OCI-LY7 (cell line): ENCODE results near the gene PLP1.

Experiments used
- EZH2phosphoT487 ChIP-seq: fragments of 200-600 bp; sonication (generic); IDR thresholded peaks from 2 replicates; pipeline ENCODE4 v1.6.1; 2018; ENCODE audit warnings: low read depth, borderline replicate concordance, mild to moderate bottlenecking, mixed run types, antibody characterized with exemption, low read length, moderate library complexity, mixed read lengths
- TF ChIP-seq, protein P1 (sequence below): fragments of 200-600 bp; sonication (generic); conservative IDR thresholded peaks from 2 replicates; pipeline ENCODE4 v1.5.1; 2014; ENCODE audit warnings: mild to moderate bottlenecking, antibody characterized with exemption, low read length, moderate library complexity, mixed read lengths

DNA sequence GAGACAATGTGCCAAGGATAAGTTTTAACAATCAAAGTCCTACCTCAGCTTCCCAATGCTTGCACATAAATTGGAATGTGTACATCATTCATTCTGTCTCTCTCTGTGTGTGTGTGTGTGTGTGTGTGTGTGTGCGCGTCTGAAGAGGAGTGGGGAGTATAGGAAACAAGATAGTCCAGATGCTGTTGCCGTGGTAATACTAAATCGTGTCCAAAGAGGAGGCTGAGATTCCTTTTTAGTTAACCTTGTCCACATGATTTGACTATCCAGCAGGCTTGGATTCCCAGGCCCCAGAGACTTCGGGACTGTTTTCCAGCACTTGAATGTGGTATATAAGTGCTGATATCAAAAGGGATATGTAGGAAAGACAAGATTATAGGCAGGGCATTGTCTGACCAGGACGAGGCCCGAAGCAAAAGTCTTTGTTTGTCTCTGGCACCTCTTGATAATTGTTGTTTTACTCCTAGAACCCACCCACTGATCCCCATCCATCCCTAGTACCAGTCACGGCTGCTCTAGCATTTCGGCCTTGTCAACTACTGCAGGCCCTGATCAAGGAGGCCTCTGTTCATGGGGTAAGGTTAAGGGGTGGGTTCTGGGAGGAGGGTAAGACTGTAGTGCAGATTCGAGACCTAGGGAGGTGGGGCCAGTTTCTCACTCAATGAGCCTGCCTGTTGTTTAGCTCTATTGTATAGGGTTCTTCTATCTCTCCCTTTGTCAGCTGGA lies 3.9 kb downstream of the PLP1 start:
- TF ChIP-seq, protein P1, sequence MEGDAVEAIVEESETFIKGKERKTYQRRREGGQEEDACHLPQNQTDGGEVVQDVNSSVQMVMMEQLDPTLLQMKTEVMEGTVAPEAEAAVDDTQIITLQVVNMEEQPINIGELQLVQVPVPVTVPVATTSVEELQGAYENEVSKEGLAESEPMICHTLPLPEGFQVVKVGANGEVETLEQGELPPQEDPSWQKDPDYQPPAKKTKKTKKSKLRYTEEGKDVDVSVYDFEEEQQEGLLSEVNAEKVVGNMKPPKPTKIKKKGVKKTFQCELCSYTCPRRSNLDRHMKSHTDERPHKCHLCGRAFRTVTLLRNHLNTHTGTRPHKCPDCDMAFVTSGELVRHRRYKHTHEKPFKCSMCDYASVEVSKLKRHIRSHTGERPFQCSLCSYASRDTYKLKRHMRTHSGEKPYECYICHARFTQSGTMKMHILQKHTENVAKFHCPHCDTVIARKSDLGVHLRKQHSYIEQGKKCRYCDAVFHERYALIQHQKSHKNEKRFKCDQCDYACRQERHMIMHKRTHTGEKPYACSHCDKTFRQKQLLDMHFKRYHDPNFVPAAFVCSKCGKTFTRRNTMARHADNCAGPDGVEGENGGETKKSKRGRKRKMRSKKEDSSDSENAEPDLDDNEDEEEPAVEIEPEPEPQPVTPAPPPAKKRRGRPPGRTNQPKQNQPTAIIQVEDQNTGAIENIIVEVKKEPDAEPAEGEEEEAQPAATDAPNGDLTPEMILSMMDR = no peak
- no peak for TF ChIP-seq EZH2phosphoT487
